HG02798 (cell line): ENCODE measurements around the gene NVL.

Source experiments
- ATAC-seq: cut with Tn5 transposase; IDR thresholded peaks from one replicate; pipeline ENCODE4 v1.9.1; 2021; ENCODE audit warnings: mild to moderate bottlenecking; ENCODE audit not compliant: unreplicated experiment, poor library complexity

The NVL gene

DNA sequence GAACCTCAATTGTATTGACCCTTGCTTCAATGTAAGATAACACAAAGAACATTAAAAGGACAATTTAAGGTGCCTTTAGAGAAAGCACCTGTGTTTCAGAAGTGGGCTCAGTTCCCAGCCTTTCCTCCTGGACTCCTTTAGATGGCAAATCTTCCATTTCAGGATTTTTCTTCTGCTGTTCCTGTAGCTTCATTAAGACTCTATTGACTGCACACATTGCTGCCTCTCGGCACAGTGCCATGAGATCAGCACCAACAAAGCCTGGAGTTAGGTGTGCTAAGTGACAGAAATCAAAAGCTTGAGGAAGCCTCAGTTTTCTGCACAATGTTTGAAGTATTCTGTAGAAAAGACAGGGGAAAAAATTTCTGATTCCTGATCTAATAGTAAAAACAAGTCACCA lies 40.6 kb downstream of the NVL start:
- no peak for ATAC-seq

GRCh38 chr1:224287714-224288113 lies 42.3 kb downstream of the NVL start:
- ATAC-seq, result no peak

GRCh38 chr1:224282140-224282539 lies 47.8 kb downstream of the NVL start:
- no peak for ATAC-seq

- ATAC-seq, result no peak
Observed at GRCh38 chr1:224276771-224277487, 53.0 kb downstream of the NVL start.

DNA sequence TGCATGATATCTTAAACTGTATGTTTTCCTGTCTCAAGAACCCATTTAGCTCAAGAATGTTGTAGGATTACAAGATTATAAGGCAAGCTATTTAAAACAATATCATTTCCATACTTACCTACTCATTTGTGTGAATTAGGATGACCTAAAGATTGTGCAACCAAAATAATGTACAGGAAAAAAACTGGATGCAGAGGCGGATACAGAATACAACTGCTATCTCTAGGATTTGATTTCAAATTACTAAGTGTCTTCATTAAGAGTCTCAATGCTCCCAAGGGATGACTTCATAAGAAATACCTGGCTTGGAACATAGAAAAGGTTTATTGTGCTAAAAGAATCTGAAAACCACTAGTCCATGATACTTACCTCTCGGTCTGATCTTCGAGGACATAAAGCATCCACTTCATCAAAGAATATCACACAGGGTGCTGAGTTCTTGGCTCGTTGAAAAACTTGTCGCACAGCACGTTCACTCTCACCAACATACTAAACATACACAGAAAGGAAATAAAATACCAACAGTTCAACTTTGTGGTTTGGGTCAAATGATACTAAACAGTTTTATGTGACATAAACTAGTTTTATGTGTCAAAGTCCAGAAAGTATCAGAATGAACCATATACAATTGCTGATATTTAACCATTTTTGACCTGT lies 54.9 kb downstream of the NVL start:
- no peak for ATAC-seq

GRCh38 chr1:224273641-224274040 lies 56.3 kb downstream of the NVL start:
- no peak for ATAC-seq

- no peak for ATAC-seq
Observed at GRCh38 chr1:224271106-224271505, 58.9 kb downstream of the NVL start.

- ATAC-seq, result no peak
Observed at GRCh38 chr1:224267925-224268324, 62.0 kb downstream of the NVL start.

DNA sequence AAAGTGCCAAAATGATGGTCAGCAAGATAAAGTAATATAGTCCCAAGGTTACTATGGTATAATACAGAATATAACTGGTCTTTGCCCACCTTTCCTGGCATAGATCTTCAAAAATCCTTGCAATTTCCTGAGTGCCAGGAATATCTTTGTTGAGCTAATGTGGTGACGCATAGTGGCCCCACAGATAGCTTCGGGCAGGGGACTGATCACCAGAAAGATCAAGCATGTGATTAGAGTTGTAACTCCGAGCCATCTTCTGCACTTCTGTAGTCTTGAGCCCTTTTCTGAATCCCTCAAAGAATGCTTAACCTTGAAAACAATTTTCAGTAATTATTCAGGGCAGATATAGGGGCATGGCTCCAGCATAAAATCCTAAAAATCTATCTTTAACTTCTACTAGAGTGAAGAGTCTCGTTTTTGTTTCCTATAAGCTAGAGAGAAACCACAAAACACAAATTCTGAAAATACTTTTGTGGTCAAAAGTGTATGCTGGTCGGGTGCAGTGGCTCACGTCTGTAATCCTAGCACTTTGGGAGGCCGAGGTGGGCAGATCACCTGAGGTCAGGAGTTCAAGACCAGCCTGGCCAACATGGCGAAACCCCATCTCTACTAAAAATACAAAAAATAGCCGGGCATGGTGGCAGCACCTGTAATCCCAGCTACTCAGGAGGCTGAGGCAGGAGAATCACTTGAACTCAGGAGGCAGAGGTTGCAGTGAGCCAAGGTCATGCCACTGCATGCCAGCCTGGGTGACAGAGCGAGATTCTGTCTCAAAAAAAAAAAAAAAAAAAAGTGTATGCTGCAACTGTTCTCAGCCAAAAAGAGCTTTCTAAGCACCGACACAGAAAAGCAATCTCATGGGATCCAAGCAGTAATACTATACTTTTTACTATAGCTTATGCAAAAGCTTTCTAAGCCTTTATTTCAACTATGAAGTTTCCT lies 62.8 kb downstream of the NVL start:
- no peak for ATAC-seq

DNA sequence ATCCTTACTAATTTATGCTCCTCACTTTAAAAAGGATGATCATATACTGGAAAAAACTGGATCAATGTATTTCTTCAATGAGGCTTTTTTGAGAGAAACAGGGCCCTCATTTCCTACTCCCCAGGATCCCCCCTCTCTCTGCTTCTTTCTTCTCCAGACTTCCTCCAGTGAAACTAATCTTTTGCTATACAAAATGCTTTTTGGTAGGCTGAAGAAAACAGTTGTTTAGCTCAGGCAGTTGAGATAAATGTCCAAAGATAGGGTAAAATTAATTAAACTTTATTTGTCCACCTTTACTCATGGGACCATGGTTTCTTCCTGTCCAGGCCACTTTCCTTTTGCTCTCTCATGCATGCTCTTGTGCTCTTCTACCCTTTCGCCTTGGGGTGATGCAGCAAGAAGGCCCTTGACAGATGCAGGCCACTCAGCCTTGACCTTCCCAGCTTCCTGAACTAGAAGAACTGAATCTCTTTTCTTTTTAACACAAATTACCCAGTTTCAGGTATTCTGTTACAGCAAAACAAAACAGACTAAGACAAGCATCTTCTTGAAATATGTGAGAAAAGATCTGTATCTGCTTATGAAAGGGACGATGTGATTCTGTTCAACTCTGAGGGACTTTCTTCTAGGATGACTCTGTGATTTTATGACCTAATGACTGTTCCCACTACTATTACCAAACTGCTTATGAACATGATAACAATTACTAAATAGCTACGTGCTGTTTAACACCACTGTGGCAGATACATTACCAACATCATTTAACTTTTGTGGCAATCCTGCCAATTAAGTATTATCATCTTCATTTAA lies 63.7 kb downstream of the NVL start:
- no peak for ATAC-seq

DNA sequence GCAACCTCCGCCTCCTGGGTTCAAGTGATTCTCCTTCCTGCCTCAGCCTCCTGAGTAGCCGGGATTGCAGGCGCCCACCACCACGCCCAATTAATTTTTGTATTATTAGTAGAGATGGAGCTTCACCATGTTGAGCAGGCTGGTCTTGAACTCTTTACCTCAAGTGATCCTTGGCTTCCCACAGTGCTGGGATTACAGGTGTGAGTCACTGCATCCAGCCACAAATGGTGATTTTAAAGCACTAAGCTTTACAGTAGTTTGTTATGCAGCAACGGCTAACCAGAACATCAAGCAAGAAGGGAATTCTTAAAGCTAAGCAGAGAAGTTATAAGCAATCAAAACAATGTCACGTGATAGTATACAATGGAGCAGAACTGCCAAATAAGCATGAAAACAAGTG lies 65.7 kb downstream of the NVL start:
- ATAC-seq, result no peak

DNA sequence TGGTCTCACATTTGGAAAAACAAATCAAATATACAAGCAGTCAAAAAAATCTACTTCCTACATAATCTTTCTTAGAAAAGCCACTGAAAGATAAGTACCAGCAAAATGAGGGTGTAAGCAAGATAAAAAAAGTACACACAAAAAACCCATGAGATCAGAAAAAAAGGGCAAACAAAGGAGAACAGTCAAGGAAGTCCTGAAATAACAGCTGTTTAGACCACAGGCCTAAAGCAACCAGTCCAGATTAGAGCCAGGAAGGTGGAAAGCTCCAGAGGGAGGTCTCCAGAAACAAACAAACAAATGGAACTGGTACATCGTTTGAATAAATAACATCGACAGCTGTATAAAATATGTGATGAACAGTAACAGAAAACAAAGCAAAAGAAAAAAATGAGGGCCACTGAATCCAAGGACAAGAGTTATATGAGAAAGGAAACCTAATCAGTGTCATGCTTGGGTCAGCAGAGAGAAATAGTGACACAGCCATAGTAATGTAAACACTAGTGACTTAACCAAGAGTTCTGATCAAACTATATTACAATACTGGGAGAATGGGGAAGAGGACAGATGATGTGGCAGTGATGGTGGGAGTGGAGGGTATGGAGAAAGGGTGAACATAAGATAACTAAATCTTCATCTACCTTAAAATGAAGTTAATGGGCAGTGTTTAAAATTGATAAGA lies 67.5 kb downstream of the NVL start:
- no peak for ATAC-seq

GRCh38 chr1:224259986-224260385 lies 70.0 kb downstream of the NVL start:
- ATAC-seq, result no peak

GRCh38 chr1:224258351-224258750 lies 71.6 kb downstream of the NVL start:
- no peak for ATAC-seq

GRCh38 chr1:224256640-224257039 lies 73.3 kb downstream of the NVL start:
- ATAC-seq, result no peak

GRCh38 chr1:224253721-224254120 lies 76.3 kb downstream of the NVL start:
- ATAC-seq, result no peak

- no peak for ATAC-seq
Observed at GRCh38 chr1:224252479-224252878, 77.5 kb downstream of the NVL start.

DNA sequence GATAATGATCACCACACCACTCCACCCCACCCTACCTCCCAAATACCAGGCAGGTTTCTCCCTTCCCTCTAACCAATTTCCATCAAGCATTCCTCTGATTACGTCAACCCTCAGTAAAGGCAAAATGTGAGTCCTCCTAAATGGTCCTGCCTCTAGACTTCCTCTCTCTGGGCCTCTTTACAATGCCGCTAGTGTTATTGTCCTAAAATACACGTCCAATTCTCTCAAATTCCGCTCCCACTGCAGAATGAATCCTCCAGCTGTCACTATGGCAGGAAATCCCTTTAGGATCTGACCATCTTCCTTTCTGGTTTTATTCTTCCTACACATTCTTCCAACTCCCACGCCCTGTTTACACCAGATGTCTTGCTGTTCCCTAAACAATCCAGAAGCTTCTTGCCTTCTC lies 78.2 kb downstream of the NVL start:
- no peak for ATAC-seq

GRCh38 chr1:224245188-224245587 lies 84.8 kb downstream of the NVL start:
- ATAC-seq, result no peak

DNA sequence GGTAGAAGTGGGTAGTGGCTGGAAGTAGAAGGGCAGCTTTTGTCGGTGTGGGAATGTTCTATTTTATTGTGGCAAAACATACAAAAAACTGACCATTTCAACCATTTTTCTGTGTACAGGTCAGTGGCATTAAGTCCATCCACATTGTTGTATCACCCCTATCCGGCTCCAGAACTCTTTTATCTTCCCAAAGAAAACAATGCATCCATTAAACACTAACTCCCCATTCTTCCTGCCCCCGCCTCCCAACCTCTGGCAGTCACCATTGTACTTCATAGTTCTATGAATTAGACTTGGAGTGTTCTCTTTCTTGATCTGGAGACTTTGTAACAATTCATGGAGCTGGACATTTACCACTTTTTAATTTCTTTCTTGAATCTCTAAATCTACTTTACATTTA lies 91.2 kb downstream of the NVL start:
- ATAC-seq, result no peak
